SK-N-SH treated with all-trans-retinoic acid at 6 μM for 48 hours (cell line): ENCODE results near the gene RASGRF2.

Experiments used
- ATAC-seq: fragments of 200-7000 bp; cut with Tn5 transposase; 3 replicates; pipeline ENCODE4 v1.9.1; 2020; ENCODE audit warnings: mild to moderate bottlenecking, moderate library complexity
- BACH2 ChIP-seq: fragments of 250-450 bp; sonication (Bioruptor Pico); IDR thresholded peaks from 2 replicates; pipeline ENCODE4 v1.9.0; 2021; ENCODE audit warnings: mild to moderate bottlenecking, borderline replicate concordance
- CREB5 ChIP-seq: fragments of 250-450 bp; sonication (Bioruptor Pico); IDR thresholded peaks from 2 replicates; pipeline ENCODE4 v1.5.1; 2020; ENCODE audit warnings: low read depth, mild to moderate bottlenecking, moderate library complexity
- CSRNP3 ChIP-seq: fragments of 250-450 bp; sonication (Bioruptor Pico); IDR thresholded peaks from 2 replicates; pipeline ENCODE4 v1.5.1; 2021; ENCODE audit warnings: mild to moderate bottlenecking, moderate library complexity
- ESRRG ChIP-seq: fragments of 250-450 bp; sonication (Bioruptor Pico); IDR thresholded peaks from 2 replicates; pipeline ENCODE4 v1.6.1; 2021; ENCODE audit warnings: mild to moderate bottlenecking
- GLIS3 ChIP-seq: fragments of 250-450 bp; sonication (Bioruptor Pico); IDR thresholded peaks from 2 replicates; pipeline ENCODE4 v1.5.0; 2020; ENCODE audit warnings: mild to moderate bottlenecking, moderate library complexity
- PATZ1 ChIP-seq: fragments of 250-450 bp; sonication (Bioruptor Pico); IDR thresholded peaks from 2 replicates; pipeline ENCODE4 v1.8.0; 2020; ENCODE audit warnings: mild to moderate bottlenecking, moderate library complexity, borderline replicate concordance
- POU6F1 ChIP-seq: fragments of 250-450 bp; sonication (Bioruptor Pico); IDR thresholded peaks from 2 replicates; pipeline ENCODE4 v1.8.0; 2021; ENCODE audit warnings: low read depth, mild to moderate bottlenecking, moderate library complexity, borderline replicate concordance
- PPARA ChIP-seq: fragments of 250-450 bp; sonication (Bioruptor Pico); IDR thresholded peaks from 2 replicates; pipeline ENCODE4 v1.5.0; 2020; ENCODE audit warnings: mild to moderate bottlenecking, borderline replicate concordance
- TCF4 ChIP-seq: fragments of 250-450 bp; sonication (Bioruptor Pico); IDR thresholded peaks from 2 replicates; pipeline ENCODE4 v1.8.0; 2021; ENCODE audit warnings: mild to moderate bottlenecking, moderate library complexity, borderline replicate concordance
- TOX ChIP-seq: fragments of 250-450 bp; sonication (Bioruptor Pico); IDR thresholded peaks from 2 replicates; pipeline ENCODE4 v1.8.0; 2021; ENCODE audit warnings: mild to moderate bottlenecking, moderate library complexity, borderline replicate concordance
- TSHZ2 ChIP-seq: fragments of 250-450 bp; sonication (Bioruptor Pico); IDR thresholded peaks from 2 replicates; pipeline ENCODE4 v1.5.0; 2020; ENCODE audit warnings: mild to moderate bottlenecking, moderate library complexity
- ZC3H10 ChIP-seq: fragments of 250-450 bp; sonication (Bioruptor Pico); IDR thresholded peaks from 2 replicates; pipeline ENCODE4 v1.5.1; 2021; ENCODE audit warnings: mild to moderate bottlenecking, moderate library complexity
- ZFP30 ChIP-seq: fragments of 450-650 bp; formaldehyde crosslinking; IDR thresholded peaks from 2 replicates; pipeline ENCODE4 v1.5.0; 2022; ENCODE audit warnings: mild to moderate bottlenecking, moderate library complexity

Gene RASGRF2

GRCh38 chr5:81164936-81165335 is 204.8 kb downstream of the RASGRF2 start:
- no peak for TF ChIP-seq TSHZ2 (CRISPR knock-in tag)
- no peak for TF ChIP-seq ZC3H10 (CRISPR knock-in tag)
- TF ChIP-seq CREB5 (CRISPR knock-in tag) = no peak
- TF ChIP-seq PPARA (CRISPR knock-in tag) = no peak
- ATAC-seq = no peak

- TF ChIP-seq CREB5 (CRISPR knock-in tag) = no peak
- TF ChIP-seq TOX (CRISPR knock-in tag) = no peak
- no peak for TF ChIP-seq PATZ1 (CRISPR knock-in tag)
- no peak for TF ChIP-seq GLIS3
- TF ChIP-seq BACH2 (CRISPR knock-in tag) = no peak
- TF ChIP-seq ZFP30 = no peak
- no peak for TF ChIP-seq CSRNP3
- no peak for TF ChIP-seq ESRRG (CRISPR knock-in tag)
- peak; percentile 95 for ATAC-seq
Measured at GRCh38 chr5:81165493-81166119, 205.4 kb downstream of the RASGRF2 start.

GRCh38 chr5:81166430-81166829 is 206.3 kb downstream of the RASGRF2 start:
- ATAC-seq = no peak
- TF ChIP-seq TSHZ2 (CRISPR knock-in tag) = no peak
- TF ChIP-seq TCF4 (CRISPR knock-in tag) = no peak
- TF ChIP-seq POU6F1 = no peak
